Choroid plexus epithelial cell (primary cell): ENCODE measurements around the gene ASMT.

Source experiments
- DNase-seq: peaks from one replicate; pipeline ENCODE4 v3.0.0-alpha.2; 2010; ENCODE audit warnings: low read depth
- H3K4me3 ChIP-seq: 2 replicates; pipeline ENCODE4 v1.5.1; 2011; ENCODE audit warnings: low read depth, mild to moderate bottlenecking, control low read depth, low read length, moderate library complexity
- TF ChIP-seq, protein P1 (sequence below): conservative IDR thresholded peaks from 2 replicates; pipeline ENCODE4 v1.5.1; 2011; ENCODE audit warnings: low read depth, mild to moderate bottlenecking, control low read depth, inconsistent platforms, low read length, moderate library complexity

Gene ASMT

DNA sequence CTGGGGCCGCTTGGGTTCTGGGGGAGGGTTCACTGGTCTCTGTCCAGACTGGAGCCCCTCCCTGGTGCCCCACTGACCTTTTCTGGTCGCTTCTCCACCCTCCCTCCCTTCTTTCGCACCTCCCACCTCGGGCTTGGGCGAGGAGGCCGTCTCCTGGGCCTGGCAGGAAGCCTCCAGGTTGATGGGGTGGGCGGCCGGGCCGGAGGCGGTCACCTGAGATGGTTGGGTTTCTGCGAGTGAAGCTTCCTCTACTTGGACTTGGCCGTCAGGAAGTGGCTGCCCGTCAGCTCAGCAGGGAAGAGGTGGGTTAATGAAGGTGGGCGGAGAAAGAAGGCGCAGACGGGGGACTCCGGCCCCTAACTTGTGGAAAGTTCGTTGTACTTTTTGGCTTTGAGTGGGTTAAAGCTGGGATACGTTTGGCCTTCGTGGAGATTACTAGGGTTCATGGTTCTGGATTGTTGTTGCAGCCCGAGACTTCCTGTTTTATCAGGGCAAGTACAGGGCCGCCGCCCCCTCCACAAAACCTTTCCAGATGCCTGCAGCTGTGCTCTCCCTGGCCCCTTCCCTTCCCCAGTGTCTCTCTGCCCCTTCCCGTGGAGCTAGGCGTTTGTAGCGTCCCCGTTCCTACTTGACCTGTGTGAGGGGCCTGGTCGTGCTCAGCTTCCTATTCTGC, 22.3 kb upstream of the ASMT start:
- H3K4me3 ChIP-seq = peak overlapping the region; percentile 89
- DNase-seq = peak; percentile 60
- TF ChIP-seq, protein P1, sequence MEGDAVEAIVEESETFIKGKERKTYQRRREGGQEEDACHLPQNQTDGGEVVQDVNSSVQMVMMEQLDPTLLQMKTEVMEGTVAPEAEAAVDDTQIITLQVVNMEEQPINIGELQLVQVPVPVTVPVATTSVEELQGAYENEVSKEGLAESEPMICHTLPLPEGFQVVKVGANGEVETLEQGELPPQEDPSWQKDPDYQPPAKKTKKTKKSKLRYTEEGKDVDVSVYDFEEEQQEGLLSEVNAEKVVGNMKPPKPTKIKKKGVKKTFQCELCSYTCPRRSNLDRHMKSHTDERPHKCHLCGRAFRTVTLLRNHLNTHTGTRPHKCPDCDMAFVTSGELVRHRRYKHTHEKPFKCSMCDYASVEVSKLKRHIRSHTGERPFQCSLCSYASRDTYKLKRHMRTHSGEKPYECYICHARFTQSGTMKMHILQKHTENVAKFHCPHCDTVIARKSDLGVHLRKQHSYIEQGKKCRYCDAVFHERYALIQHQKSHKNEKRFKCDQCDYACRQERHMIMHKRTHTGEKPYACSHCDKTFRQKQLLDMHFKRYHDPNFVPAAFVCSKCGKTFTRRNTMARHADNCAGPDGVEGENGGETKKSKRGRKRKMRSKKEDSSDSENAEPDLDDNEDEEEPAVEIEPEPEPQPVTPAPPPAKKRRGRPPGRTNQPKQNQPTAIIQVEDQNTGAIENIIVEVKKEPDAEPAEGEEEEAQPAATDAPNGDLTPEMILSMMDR = no peak

DNA sequence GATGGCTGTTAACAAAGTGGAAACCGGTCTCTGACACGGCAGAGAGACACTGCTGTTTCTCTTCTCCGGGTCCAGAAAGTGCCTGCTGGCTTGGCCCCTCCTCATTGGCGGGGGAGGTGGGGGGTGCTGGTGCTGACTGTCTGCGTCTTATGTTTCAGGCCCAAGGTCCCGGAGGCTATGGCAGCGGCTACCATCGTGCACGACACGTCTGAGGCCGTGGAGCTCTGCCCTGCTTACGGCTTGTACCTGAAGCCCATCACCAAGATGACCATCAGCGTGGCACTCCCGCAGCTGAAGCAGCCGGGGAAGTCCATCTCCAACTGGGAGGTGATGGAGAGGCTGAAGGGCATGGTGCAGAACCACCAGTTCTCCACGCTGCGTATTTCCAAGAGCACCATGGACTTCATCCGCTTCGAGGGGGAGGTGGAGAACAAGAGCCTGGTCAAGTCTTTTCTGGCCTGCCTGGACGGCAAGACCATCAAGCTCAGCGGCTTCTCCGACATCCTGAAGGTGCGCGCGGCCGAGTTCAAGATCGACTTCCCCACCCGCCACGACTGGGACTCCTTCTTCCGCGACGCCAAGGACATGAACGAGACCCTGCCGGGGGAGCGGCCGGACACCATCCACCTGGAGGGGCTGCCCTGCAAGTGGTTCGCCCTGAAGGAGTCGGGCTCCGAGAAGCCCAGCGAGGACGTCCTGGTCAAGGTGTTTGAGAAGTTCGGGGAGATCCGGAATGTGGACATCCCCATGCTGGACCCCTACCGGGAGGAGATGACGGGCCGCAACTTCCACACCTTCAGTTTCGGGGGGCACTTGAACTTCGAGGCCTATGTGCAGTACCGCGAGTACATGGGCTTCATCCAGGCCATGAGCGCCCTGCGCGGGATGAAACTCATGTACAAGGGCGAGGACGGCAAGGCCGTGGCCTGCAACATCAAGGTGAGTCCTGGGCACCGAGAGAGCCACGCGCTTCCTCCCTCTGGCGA, 21.3 kb upstream of the ASMT start:
- peak; percentile 33 for DNase-seq
- TF ChIP-seq, protein P1 = no peak
- peak overlapping the region; percentile 89 for H3K4me3 ChIP-seq

DNA sequence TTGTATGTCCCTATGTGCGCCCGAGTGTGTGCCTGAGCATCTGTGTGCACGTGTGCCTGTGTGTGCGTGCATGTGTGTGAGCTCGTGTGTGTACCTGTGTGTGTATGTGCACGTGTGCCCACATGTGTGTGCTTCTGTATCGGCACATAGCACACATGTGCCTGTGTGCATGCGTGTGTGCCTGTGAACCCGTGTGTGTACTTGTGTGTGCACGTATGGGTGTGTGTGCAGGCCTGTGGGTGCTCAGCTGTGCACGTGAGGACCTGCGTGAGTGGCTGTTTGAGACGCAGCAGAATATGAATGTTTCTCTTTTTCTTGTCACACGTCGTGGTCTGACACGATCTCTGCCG, 19.2 kb upstream of the ASMT start:
- no peak overlapping the region for H3K4me3 ChIP-seq
- TF ChIP-seq, protein P1 = no peak
- no peak for DNase-seq

DNA sequence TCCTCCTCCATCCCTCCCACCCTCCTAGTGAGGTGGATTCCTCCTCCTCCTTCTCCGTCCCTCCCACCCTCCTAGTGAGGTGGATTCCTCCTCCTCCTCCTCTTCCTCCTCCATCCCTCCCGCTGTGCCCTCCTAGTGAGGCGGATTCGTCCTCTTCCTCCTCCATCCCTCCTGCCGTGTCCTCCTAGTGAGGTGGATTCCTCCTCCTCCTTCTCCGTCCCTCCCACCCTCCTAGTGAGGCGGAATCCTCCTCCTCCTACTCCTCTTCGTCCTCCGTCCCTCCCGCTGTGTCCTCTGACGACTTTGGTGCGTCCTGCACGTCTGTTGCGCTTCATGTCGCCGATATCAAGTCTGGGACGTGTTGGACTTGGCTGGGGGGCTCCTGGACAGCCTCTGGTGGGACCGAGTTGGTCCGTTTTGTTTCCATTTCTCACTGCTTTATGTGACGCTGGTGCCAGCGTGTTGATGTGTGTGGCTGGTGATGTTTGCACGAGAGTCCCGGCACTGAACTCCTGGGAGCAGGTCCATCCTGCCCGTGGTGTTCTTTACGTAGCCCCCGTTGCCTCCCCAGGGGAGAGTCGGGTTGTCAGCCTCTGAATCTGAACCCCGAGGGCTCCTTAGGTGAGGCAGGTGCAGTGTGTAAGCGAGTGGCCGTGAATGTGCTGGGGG, 18.0 kb upstream of the ASMT start:
- no peak overlapping the region for H3K4me3 ChIP-seq
- no peak for DNase-seq
- TF ChIP-seq, protein P1 = no peak

DNA sequence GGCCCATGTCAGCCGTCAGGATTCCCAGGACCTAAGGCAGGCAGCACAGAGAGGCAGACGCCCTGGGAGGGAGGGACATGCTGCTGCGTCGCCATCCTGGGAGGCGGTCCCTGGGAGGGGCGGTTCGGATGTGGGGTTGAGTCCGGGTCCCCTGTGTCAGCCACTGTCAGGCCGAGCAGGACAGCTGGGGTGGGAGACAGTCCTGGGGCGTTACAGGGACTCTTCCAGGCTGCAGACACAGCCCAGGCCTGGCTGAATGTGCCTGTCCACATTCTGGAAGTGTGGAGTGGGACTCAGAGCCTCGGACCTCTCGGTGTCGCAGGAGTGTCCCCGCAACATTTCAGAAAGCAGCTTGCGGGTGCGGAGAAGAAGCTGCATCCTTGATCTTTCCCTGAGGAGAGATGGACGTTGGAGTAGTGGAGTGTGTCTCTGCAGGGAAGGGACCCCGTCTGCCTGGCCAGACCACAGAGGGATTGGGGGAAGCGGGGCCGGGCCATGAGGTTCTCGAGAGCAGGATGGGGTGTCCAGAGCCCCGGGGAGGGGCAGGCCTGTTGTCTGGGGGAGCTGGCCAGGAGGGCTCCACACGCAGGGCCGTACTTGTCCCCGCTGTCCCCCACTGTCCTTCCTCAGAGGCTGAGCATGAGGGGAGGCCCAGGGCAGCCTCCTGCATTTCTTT, 17.4 kb upstream of the ASMT start:
- no peak for DNase-seq
- no peak overlapping the region for H3K4me3 ChIP-seq
- TF ChIP-seq, protein P1 = no peak

DNA sequence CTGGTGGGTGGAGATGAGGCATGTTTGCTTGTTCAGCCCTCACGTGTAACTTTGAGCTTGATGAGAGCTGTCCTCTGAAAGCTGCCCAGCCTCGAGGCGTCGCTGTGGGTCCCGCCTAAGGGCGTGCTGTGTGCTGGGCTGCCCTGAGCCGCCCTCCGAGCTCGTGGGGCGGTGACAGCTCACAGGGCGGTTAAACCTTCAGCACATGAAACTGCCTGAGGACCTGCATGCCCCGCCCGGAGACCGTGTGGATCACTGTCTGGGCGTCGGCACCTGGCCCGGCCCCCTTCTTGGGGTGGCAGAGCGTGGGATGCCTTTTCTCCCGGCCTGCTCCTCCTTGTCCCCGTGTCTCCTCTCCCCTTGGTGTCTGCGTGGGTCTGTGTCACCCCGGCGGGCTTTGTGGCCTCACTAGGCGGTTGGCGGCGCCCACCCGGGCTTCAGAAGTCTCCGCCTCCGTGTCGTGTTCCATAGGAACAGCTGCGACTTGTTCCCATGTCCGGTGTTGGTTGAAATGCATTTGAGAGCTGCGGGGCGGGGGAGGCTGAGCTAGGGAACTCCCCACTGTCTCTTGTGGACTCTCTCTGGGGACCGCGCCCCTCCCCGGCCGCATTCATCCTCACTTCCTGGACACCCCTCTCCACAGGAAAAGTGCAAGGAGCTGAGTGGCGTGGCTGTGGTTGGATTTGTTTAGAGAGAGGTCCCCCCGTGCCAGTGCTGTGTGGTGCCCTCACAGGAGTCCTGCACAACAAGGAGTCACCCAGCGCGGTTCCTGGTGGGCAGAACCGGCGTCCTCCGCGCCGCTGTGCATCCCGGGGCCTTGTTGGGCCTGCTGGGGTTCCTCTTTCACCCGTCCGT, 16.6 kb upstream of the ASMT start:
- H3K4me3 ChIP-seq = no peak overlapping the region
- no peak for DNase-seq
- TF ChIP-seq, protein P1 = no peak
